ENCODE results near the gene ICAM2. TPM values are rescaled to one million over a fixed set of nuclear protein-coding genes. Genes with fewer than 3 reads are reported as not detected.
A peak's percentile ranks its signal among the peaks of the same experiment; 100 is the strongest.
"Not testable (repeated sequence)": the region's sequence is repeated elsewhere in the genome, so short reads cannot be mapped to it uniquely, and the experiment has no call there.

ICAM2 gene
- total RNA-seq, 5 donors from 2014 or later (not counting 1 experiment from before 2014, with no cell fraction given), result 69.6 to 132 (median 116) TPM

GRCh38 chr17:63983320-63983719 is 37.1 kb downstream of the ICAM2 start:
- H3K27ac Mint-ChIP-seq, result no peak overlapping the region
- no peaks in the 10 kb centered on the region for H3K27me3 Mint-ChIP-seq
- no peaks in the 10 kb centered on the region for H3K36me3 Mint-ChIP-seq
- H3K4me3 Mint-ChIP-seq, result no peak overlapping the region
- ChIA-PET CTCF (interaction anchor here in 1 of 2 donors (0.6 kb wide), 1 partner anchor 346 kb away, joined by 3 read pairs; no protein-coding TSS in a partner anchor), POLR2A (no interaction called here)
- Histone ChIP-seq H3K4me1 (ENCODE audit: control insufficient read depth in 1 of 2, extremely low read depth in 1 of 2, insufficient read depth in 2 of 2, low read length in 2 of 2) (peaks cover 0 to 20% of the 10 kb centered on the region in 2 experiments), H3K27me3 (replicated peaks in 1 of 2; ENCODE audit: control insufficient read depth in 2 of 2, extremely low read depth in 1 of 2, insufficient read depth in 2 of 2, low read length in 1 of 2) (no peaks in the 10 kb centered on the region), H3K36me3 (ENCODE audit: control insufficient read depth in 2 of 2, extremely low read depth in 1 of 2, insufficient read depth in 1 of 2, low read length in 1 of 2) (no peaks in the 10 kb centered on the region), H3K27ac (ENCODE audit: low read length) (no peak overlapping the region), H3K9me3 (no peaks in the 10 kb centered on the region), H3K4me3 (ENCODE audit: control insufficient read depth in 1 of 2, extremely low read depth in 1 of 2, low read length in 1 of 2) (no peak overlapping the region)
- peaks cover 4 to 12% (median 4%) of the 10 kb centered on the region in 3 donors for H3K9me3 Mint-ChIP-seq
- WGBS (ENCODE audit: insufficient coverage), result 75% methylated on average over 2 of the region's 7 CpGs
- no peak for DNase-seq
- peaks cover 14 to 24% (median 18%) of the 10 kb centered on the region in 3 donors for H3K4me1 Mint-ChIP-seq
- no peak for ATAC-seq (replicated peaks in 1 of 4)

- H3K27ac ChIP-seq (ENCODE audit: low read length); H3K27me3 Mint-ChIP-seq; H3K4me3 ChIP-seq (ENCODE audit: control insufficient read depth in 1 of 2, extremely low read depth in 1 of 2, low read length in 1 of 2); CTCF ChIA-PET; H3K27ac Mint-ChIP-seq; DNase-seq; ATAC-seq (replicated peaks in 1 of 4); H3K9me3 ChIP-seq; H3K4me3 Mint-ChIP-seq; H3K36me3 Mint-ChIP-seq; POLR2A ChIA-PET; H3K36me3 ChIP-seq (ENCODE audit: control insufficient read depth in 2 of 2, extremely low read depth in 1 of 2, insufficient read depth in 1 of 2, low read length in 1 of 2); H3K27me3 ChIP-seq (replicated peaks in 1 of 2; ENCODE audit: control insufficient read depth in 2 of 2, extremely low read depth in 1 of 2, insufficient read depth in 2 of 2, low read length in 1 of 2): not testable (repeated sequence)
- peaks cover 4 to 12% (median 4%) of the 10 kb centered on the region in 3 donors for H3K9me3 Mint-ChIP-seq
- WGBS (ENCODE audit: insufficient coverage), result no CpG with 5 or more reads among the region's 2 CpGs
- peaks cover 14 to 24% (median 18%) of the 10 kb centered on the region in 3 donors for H3K4me1 Mint-ChIP-seq
- H3K4me1 ChIP-seq (ENCODE audit: control insufficient read depth in 1 of 2, extremely low read depth in 1 of 2, insufficient read depth in 2 of 2, low read length in 2 of 2), result peaks cover 0 to 20% of the 10 kb centered on the region in 2 experiments
These were observed 37.8 kb downstream of the ICAM2 start for GRCh38 chr17:63982641-63983040.

- Histone ChIP-seq H3K4me3 (ENCODE audit: control insufficient read depth in 1 of 2, extremely low read depth in 1 of 2, low read length in 1 of 2) (no peak overlapping the region), H3K9me3 (no peaks in the 10 kb centered on the region), H3K4me1 (ENCODE audit: control insufficient read depth in 1 of 2, extremely low read depth in 1 of 2, insufficient read depth in 2 of 2, low read length in 2 of 2) (peaks cover 0 to 2% of the 10 kb centered on the region in 2 experiments), H3K27me3 (replicated peaks in 1 of 2; ENCODE audit: control insufficient read depth in 2 of 2, extremely low read depth in 1 of 2, insufficient read depth in 2 of 2, low read length in 1 of 2) (peaks cover 0 to 14% of the 10 kb centered on the region in 2 experiments), H3K27ac (ENCODE audit: low read length) (no peak overlapping the region), H3K36me3 (ENCODE audit: control insufficient read depth in 2 of 2, extremely low read depth in 1 of 2, insufficient read depth in 1 of 2, low read length in 1 of 2) (no peaks in the 10 kb centered on the region)
- Mint-ChIP-seq H3K36me3 (no peaks in the 10 kb centered on the region), H3K9me3 (peaks cover 4 to 12% (median 4%) of the 10 kb centered on the region in 3 donors), H3K4me1 (peaks cover 0 to 14% (median 2%) of the 10 kb centered on the region in 3 donors), H3K4me3 (no peak overlapping the region), H3K27ac (no peak overlapping the region), H3K27me3 (no peaks in the 10 kb centered on the region)
- WGBS (ENCODE audit: insufficient coverage), result 78% methylated on average over 10 of the region's 13 CpGs
- ChIA-PET POLR2A (no interaction called here), CTCF (interaction anchor here in 1 of 2 donors (0.6 kb wide), 1 partner anchor 52 kb away, joined by 4 read pairs; no protein-coding TSS in a partner anchor)
- DNase-seq, result no peak
- no peak for ATAC-seq (replicated peaks in 1 of 4)
These were observed 41.9 kb downstream of the ICAM2 start for GRCh38 chr17:63978272-63979200.

GRCh38 chr17:63976702-63977101 is 43.7 kb downstream of the ICAM2 start:
- ATAC-seq (replicated peaks in 1 of 4) (no peak), DNase-seq (no peak)
- no peaks in the 10 kb centered on the region for H3K27me3 Mint-ChIP-seq
- H3K4me1 Mint-ChIP-seq, result peaks cover 0 to 14% (median 2%) of the 10 kb centered on the region in 3 donors
- Histone ChIP-seq H3K27ac (ENCODE audit: low read length) (no peak overlapping the region), H3K36me3 (ENCODE audit: control insufficient read depth in 2 of 2, extremely low read depth in 1 of 2, insufficient read depth in 1 of 2, low read length in 1 of 2) (no peaks in the 10 kb centered on the region), H3K4me1 (ENCODE audit: control insufficient read depth in 1 of 2, extremely low read depth in 1 of 2, insufficient read depth in 2 of 2, low read length in 2 of 2) (peaks cover 0 to 2% of the 10 kb centered on the region in 2 experiments), H3K4me3 (ENCODE audit: control insufficient read depth in 1 of 2, extremely low read depth in 1 of 2, low read length in 1 of 2) (no peak overlapping the region), H3K27me3 (replicated peaks in 1 of 2; ENCODE audit: control insufficient read depth in 2 of 2, extremely low read depth in 1 of 2, insufficient read depth in 2 of 2, low read length in 1 of 2) (peaks cover 0 to 16% of the 10 kb centered on the region in 2 experiments), H3K9me3 (no peaks in the 10 kb centered on the region)
- H3K36me3 Mint-ChIP-seq, result no peaks in the 10 kb centered on the region
- POLR2A ChIA-PET, result interaction anchor here in 1 of 2 donors (0.6 kb wide), 1 partner anchor 170 kb away, joined by 10 read pairs; no protein-coding TSS in a partner anchor
- no peak overlapping the region for H3K4me3 Mint-ChIP-seq
- no peak overlapping the region for H3K27ac Mint-ChIP-seq
- peaks cover 0 to 1% (median 0%) of the 10 kb centered on the region in 3 donors for H3K9me3 Mint-ChIP-seq
- CTCF ChIA-PET, result no interaction called here
- 81% methylated on average over 3 of the region's 3 CpGs for WGBS (ENCODE audit: insufficient coverage)

- no peaks in the 10 kb centered on the region for H3K9me3 Mint-ChIP-seq
- H3K4me3 Mint-ChIP-seq, result no peak overlapping the region
- Histone ChIP-seq H3K4me3 (ENCODE audit: control insufficient read depth in 1 of 2, extremely low read depth in 1 of 2, low read length in 1 of 2) (no peak overlapping the region), H3K36me3 (ENCODE audit: control insufficient read depth in 2 of 2, extremely low read depth in 1 of 2, insufficient read depth in 1 of 2, low read length in 1 of 2) (no peaks in the 10 kb centered on the region), H3K9me3 (no peaks in the 10 kb centered on the region), H3K4me1 (ENCODE audit: control insufficient read depth in 1 of 2, extremely low read depth in 1 of 2, insufficient read depth in 2 of 2, low read length in 2 of 2) (peaks cover 0 to 5% of the 10 kb centered on the region in 2 experiments), H3K27me3 (replicated peaks in 1 of 2; ENCODE audit: control insufficient read depth in 2 of 2, extremely low read depth in 1 of 2, insufficient read depth in 2 of 2, low read length in 1 of 2) (peaks cover 0 to 16% of the 10 kb centered on the region in 2 experiments), H3K27ac (ENCODE audit: low read length) (no peak overlapping the region)
- DNase-seq (no peak), ATAC-seq (replicated peaks in 1 of 4) (no peak)
- no peaks in the 10 kb centered on the region for H3K27me3 Mint-ChIP-seq
- CTCF ChIA-PET, result interaction anchor here in 1 of 2 donors (1.6 kb wide), 1 partner anchor 56 kb away, joined by 5 read pairs; no protein-coding TSS in a partner anchor
- no peak overlapping the region for H3K27ac Mint-ChIP-seq
- POLR2A ChIA-PET, result interaction anchor here in 1 of 2 donors (0.6 kb wide), 1 partner anchor 147 kb away, joined by 3 read pairs; no protein-coding TSS in a partner anchor
- no peaks in the 10 kb centered on the region for H3K36me3 Mint-ChIP-seq
- WGBS (ENCODE audit: insufficient coverage), result 36% methylated on average over 2 of the region's 2 CpGs
- peaks cover 0 to 14% (median 2%) of the 10 kb centered on the region in 3 donors for H3K4me1 Mint-ChIP-seq
These were observed 44.8 kb downstream of the ICAM2 start for GRCh38 chr17:63975541-63976092.

GRCh38 chr17:63974594-63975192 is 45.7 kb downstream of the ICAM2 start:
- Histone ChIP-seq H3K27ac (ENCODE audit: low read length) (no peak overlapping the region), H3K9me3 (no peaks in the 10 kb centered on the region), H3K36me3 (ENCODE audit: control insufficient read depth in 2 of 2, extremely low read depth in 1 of 2, insufficient read depth in 1 of 2, low read length in 1 of 2) (no peaks in the 10 kb centered on the region), H3K4me1 (ENCODE audit: control insufficient read depth in 1 of 2, extremely low read depth in 1 of 2, insufficient read depth in 2 of 2, low read length in 2 of 2) (peaks cover 0 to 11% of the 10 kb centered on the region in 2 experiments), H3K4me3 (ENCODE audit: control insufficient read depth in 1 of 2, extremely low read depth in 1 of 2, low read length in 1 of 2) (no peak overlapping the region), H3K27me3 (replicated peaks in 1 of 2; ENCODE audit: control insufficient read depth in 2 of 2, extremely low read depth in 1 of 2, insufficient read depth in 2 of 2, low read length in 1 of 2) (peaks cover 0 to 16% of the 10 kb centered on the region in 2 experiments)
- DNase-seq, result no peak
- Mint-ChIP-seq H3K4me1 (peaks cover 0 to 14% (median 2%) of the 10 kb centered on the region in 3 donors), H3K36me3 (no peaks in the 10 kb centered on the region), H3K27ac (peak overlapping the region in 1 of 2 donors; percentile 33), H3K27me3 (no peaks in the 10 kb centered on the region), H3K9me3 (no peaks in the 10 kb centered on the region), H3K4me3 (no peak overlapping the region)
- ChIA-PET CTCF (interaction anchor here (0.5 to 1.6 kb wide), 2 partner anchors 55 to 790 kb away, joined by 4 to 5 read pairs; no protein-coding TSS in a partner anchor), POLR2A (no interaction called here)
- ATAC-seq (replicated peaks in 1 of 4), result no peak
- WGBS (ENCODE audit: insufficient coverage), result 76% methylated on average over 9 of the region's 10 CpGs

All from T-cell (primary cell).